Activated CD8-positive, alpha-beta T cell treated with anti-CD3 and anti-CD28 coated beads for 36 hours (primary cell): Measurements from ENCODE around the gene LCAT. TPM values are rescaled to one million over a fixed set of nuclear protein-coding genes. Genes with fewer than 3 reads are reported as not detected.

Source experiments
- ATAC-seq: fragments of 200-7000 bp; cut with Tn5 transposase; one replicate; pipeline ENCODE4 v1.10.0; 2021; ENCODE audit warnings: mild to moderate bottlenecking, moderate library complexity
- CTCF ChIA-PET: fragments of 350-600 bp; sonication (Branson Sonifier 250); formaldehyde crosslinking; loops from one replicate; lab custom pipeline; 2021; ENCODE audit warnings: antibody characterized with exemption; lab: Charles Lee
- POLR2A ChIA-PET: fragments of 350-600 bp; sonication (Branson Sonifier 250); formaldehyde crosslinking; loops from one replicate; lab custom pipeline; 2021; ENCODE audit warnings: antibody characterized with exemption; lab: Charles Lee
- DNase-seq: peaks from one replicate; pipeline ENCODE4 v3.0.0-alpha.2; 2020
- H3K27ac Mint-ChIP-seq: one replicate; pipeline ENCODE4 v1.8.0; 2021; ENCODE audit warnings: mild to moderate bottlenecking, mixed read lengths
- H3K27me3 Mint-ChIP-seq: one replicate; pipeline ENCODE4 v1.8.0; 2021; ENCODE audit warnings: mixed read lengths
- H3K36me3 Mint-ChIP-seq: one replicate; pipeline ENCODE4 v1.8.0; 2021; ENCODE audit warnings: low read depth, mixed read lengths
- H3K4me1 Mint-ChIP-seq: one replicate; pipeline ENCODE4 v1.8.0; 2021; ENCODE audit warnings: low read depth, mixed read lengths
- H3K4me3 Mint-ChIP-seq: one replicate; pipeline ENCODE4 v1.8.0; 2021; ENCODE audit warnings: mild to moderate bottlenecking, moderate library complexity, mixed read lengths
- H3K9me3 Mint-ChIP-seq: one replicate; pipeline ENCODE4 v1.8.0; 2021; ENCODE audit warnings: mixed read lengths
- CTCF ChIP-seq: fragments of 200-600 bp; IDR thresholded peaks from one replicate; pipeline ENCODE4 v1.8.0; 2022; ENCODE audit warnings: antibody characterized with exemption, mild to moderate bottlenecking
- intact Hi-C: fragments of 100-400 bp; cut with micrococcal nuclease; formaldehyde crosslinking; loops from one replicate; pipeline ENCODE4 v1.10.0; 2022
- total RNA-seq, 2 experiments: library from RNA; stranded (reverse); gene quantifications; one replicate each; pipeline ENCODE4 v1.2.3, GENCODE V29; 2021

The LCAT gene
- total RNA-seq, 2 experiments from 2014 or later, result 10.6 to 14.3 TPM

- Mint-ChIP-seq H3K27me3 (no peaks in the 10 kb centered on the region), H3K9me3 (no peaks in the 10 kb centered on the region), H3K4me3 (no peak overlapping the region), H3K36me3 (peaks cover 19% of the 10 kb centered on the region), H3K27ac (no peak overlapping the region), H3K4me1 (peaks cover 19% of the 10 kb centered on the region)
- POLR2A ChIA-PET, result interaction anchor here (1.0 to 1.4 kb wide), 2 partner anchors 9 to 79 kb away, joined by 3 to 6 read pairs; partner anchors contain the start of gene DUS2
- no peak for ATAC-seq
- intact Hi-C loops, result no loop called here
- no peak for DNase-seq
- CTCF ChIA-PET, result interaction anchor here (1.1 kb wide), 1 partner anchor 55 kb away, joined by 3 read pairs; no protein-coding TSS in a partner anchor
- TF ChIP-seq CTCF, result no peak
Observed at GRCh38 chr16:67944690-67945391, 921 bp upstream of the LCAT start.

- no peaks in the 10 kb centered on the region for H3K9me3 Mint-ChIP-seq
- peaks cover 30% of the 10 kb centered on the region for H3K4me1 Mint-ChIP-seq
- TF ChIP-seq CTCF, result no peak
- intact Hi-C loops, result no loop called here
- no peak overlapping the region for H3K4me3 Mint-ChIP-seq
- peaks cover 24% of the 10 kb centered on the region for H3K36me3 Mint-ChIP-seq
- ChIA-PET POLR2A (interaction anchor here (1.2 kb wide), 1 partner anchor 10 kb away, joined by 3 read pairs; no protein-coding TSS in a partner anchor), CTCF (interaction anchor here (1.1 to 3.4 kb wide), 6 partner anchors 8 to 98 kb away, joined by 3 to 19 read pairs (median 12); partner anchors contain the start of genes DPEP2NB and NRN1L)
- DNase-seq, result no peak
- ATAC-seq, result no peak
- H3K27me3 Mint-ChIP-seq, result no peaks in the 10 kb centered on the region
- H3K27ac Mint-ChIP-seq, result no peak overlapping the region
Observed at GRCh38 chr16:67943256-67943618, 683 bp downstream of the LCAT start.

GRCh38 chr16:67942510-67943255 is 1.2 kb downstream of the LCAT start:
- no peaks in the 10 kb centered on the region for H3K27me3 Mint-ChIP-seq
- CTCF ChIA-PET, result interaction anchor here (0.6 to 4.4 kb wide), 26 partner anchors 8 to 196 kb away, joined by 3 to 21 read pairs (median 4); partner anchors contain the start of genes DPEP2NB and NRN1L
- POLR2A ChIA-PET, result interaction anchor here (0.7 to 1.8 kb wide), 7 partner anchors 9 to 109 kb away, joined by 3 to 6 read pairs (median 3); partner anchors contain the start of gene CTRL
- no peak for ATAC-seq
- no peak for DNase-seq
- H3K27ac Mint-ChIP-seq, result no peak overlapping the region
- peak; percentile 15 for TF ChIP-seq CTCF
- intact Hi-C loops, result no loop called here
- H3K4me1 Mint-ChIP-seq, result peaks cover 30% of the 10 kb centered on the region
- H3K4me3 Mint-ChIP-seq, result no peak overlapping the region
- H3K36me3 Mint-ChIP-seq, result peaks cover 24% of the 10 kb centered on the region
- no peaks in the 10 kb centered on the region for H3K9me3 Mint-ChIP-seq

GRCh38 chr16:67942200-67942509 is 1.8 kb downstream of the LCAT start:
- POLR2A ChIA-PET, result interaction anchor here (0.7 to 1.8 kb wide), 8 partner anchors 10 to 109 kb away, joined by 3 to 6 read pairs (median 3); partner anchors contain the start of gene CTRL
- intact Hi-C loops, result no loop called here
- Mint-ChIP-seq H3K36me3 (peaks cover 28% of the 10 kb centered on the region), H3K4me1 (peaks cover 33% of the 10 kb centered on the region), H3K9me3 (no peaks in the 10 kb centered on the region), H3K27me3 (no peaks in the 10 kb centered on the region), H3K4me3 (no peak overlapping the region), H3K27ac (peak overlapping the region; percentile 59)
- TF ChIP-seq CTCF, result peak; percentile 61
- ATAC-seq (peak; percentile 66), DNase-seq (peak; percentile 59)
- CTCF ChIA-PET, result interaction anchor here (0.6 to 4.4 kb wide), 29 partner anchors 9 to 196 kb away, joined by 3 to 21 read pairs (median 4); partner anchors contain the start of genes DPEP2NB and NRN1L
